ENCODE measurements around the gene SOCS3.

GRCh38 chr17:78325076-78325687, 34.7 kb downstream of the SOCS3 start:
- TF ChIP-seq GATA2 (IDR thresholded peaks at IDR 0.05; ENCODE audit: low read depth, low read length): no peak
- TF ChIP-seq GATA3 (IDR thresholded peaks at IDR 0.05; ENCODE audit: low read depth, low read length): no peak

Measured in SH-SY5Y (cell line).